Measurements from ENCODE around the gene ZNF41. TPM values are rescaled to one million over a fixed set of nuclear protein-coding genes. Genes with fewer than 3 reads are reported as not detected.

Gene ZNF41
- total and polyA plus RNA-seq, 8 donors = 8.1 to 15.4 (median 14.2) TPM

DNA sequence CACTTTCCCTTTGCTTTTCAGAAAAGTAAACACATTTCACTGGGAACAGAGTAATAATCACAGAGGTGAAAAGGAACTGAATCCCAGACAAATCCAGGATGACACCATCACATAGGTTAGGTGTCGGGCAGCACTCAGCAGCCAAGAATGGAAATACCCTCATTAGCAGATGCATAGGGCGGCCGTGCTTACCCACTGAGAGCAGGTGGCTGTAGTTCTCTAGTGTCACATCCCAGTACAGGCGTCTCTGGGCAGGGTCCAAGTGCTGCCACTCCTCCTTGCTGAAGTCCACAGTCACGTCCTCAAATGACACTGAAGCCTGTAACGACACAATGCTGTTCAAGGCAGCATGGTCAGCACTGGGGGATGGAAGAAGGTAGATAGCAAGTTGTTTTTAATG, 26.9 kb downstream of the ZNF41 start:
- no peaks in the 10 kb centered on the region for H3K27me3 ChIP-seq
- H3K36me3 ChIP-seq = peaks cover 0 to 50% of the 10 kb centered on the region in 2 donors
- TF ChIP-seq CTCF (IDR thresholded peaks at IDR 0.05) = no peak
- H3K4me1 ChIP-seq = no peaks in the 10 kb centered on the region
- no peak for DNase-seq
- no peaks in the 10 kb centered on the region for H3K9me3 ChIP-seq
- ATAC-seq = no peak
- H3K4me3 ChIP-seq = no peak overlapping the region
- intact Hi-C loops (cut with DNase I) = no loop called here
- no peak overlapping the region for H3K27ac ChIP-seq

- H3K27me3 ChIP-seq = no peaks in the 10 kb centered on the region
- no peak overlapping the region for H3K27ac ChIP-seq
- ATAC-seq (no peak), DNase-seq (no peak)
- H3K36me3 ChIP-seq = peaks cover 0 to 86% of the 10 kb centered on the region in 2 donors
- intact Hi-C loops (cut with DNase I) = no loop called here
- no peak overlapping the region for H3K4me3 ChIP-seq
- peaks cover 5 to 32% of the 10 kb centered on the region in 2 donors for H3K9me3 ChIP-seq
- no peaks in the 10 kb centered on the region for H3K4me1 ChIP-seq
- no peak for TF ChIP-seq CTCF (IDR thresholded peaks at IDR 0.05)
These were observed 30.9 kb downstream of the ZNF41 start for GRCh38 chrX:47452112-47452511.

- peaks cover 5 to 37% of the 10 kb centered on the region in 2 donors for H3K9me3 ChIP-seq
- no peaks in the 10 kb centered on the region for H3K4me1 ChIP-seq
- peaks cover 0 to 58% of the 10 kb centered on the region in 2 donors for H3K36me3 ChIP-seq
- intact Hi-C loops (cut with DNase I) = no loop called here
- no peak overlapping the region for H3K27ac ChIP-seq
- DNase-seq (no peak), ATAC-seq (no peak)
- no peak overlapping the region for H3K4me3 ChIP-seq
- no peak for TF ChIP-seq CTCF (IDR thresholded peaks at IDR 0.05)
- no peaks in the 10 kb centered on the region for H3K27me3 ChIP-seq
These were observed 34.7 kb downstream of the ZNF41 start for GRCh38 chrX:47448165-47448806.

- Histone ChIP-seq H3K36me3 (peaks cover 0 to 51% of the 10 kb centered on the region in 2 donors), H3K4me3 (no peak overlapping the region), H3K27me3 (no peaks in the 10 kb centered on the region), H3K9me3 (peaks cover 5 to 37% of the 10 kb centered on the region in 2 donors), H3K27ac (no peak overlapping the region), H3K4me1 (no peaks in the 10 kb centered on the region)
- intact Hi-C loops (cut with DNase I) = no loop called here
- TF ChIP-seq CTCF (IDR thresholded peaks at IDR 0.05) = no peak
- DNase-seq = no peak
- ATAC-seq = no peak
These were observed 35.4 kb downstream of the ZNF41 start for GRCh38 chrX:47447607-47448006.

GRCh38 chrX:47446971-47447370, 36.1 kb downstream of the ZNF41 start:
- peaks cover 5 to 37% of the 10 kb centered on the region in 2 donors for H3K9me3 ChIP-seq
- ATAC-seq (no peak), DNase-seq (no peak)
- no peaks in the 10 kb centered on the region for H3K4me1 ChIP-seq
- H3K27ac ChIP-seq = no peak overlapping the region
- H3K36me3 ChIP-seq = peaks cover 0 to 44% of the 10 kb centered on the region in 2 donors
- TF ChIP-seq CTCF (IDR thresholded peaks at IDR 0.05) = no peak
- intact Hi-C loops (cut with DNase I) = no loop called here
- H3K4me3 ChIP-seq = no peak overlapping the region
- no peaks in the 10 kb centered on the region for H3K27me3 ChIP-seq

Measured in left lung (tissue), 10 donors.